GM23248 (cell line): ENCODE measurements around the gene LRATD1.

ENCODE experiments used
- EZH2 ChIP-seq: fragments of 200-600 bp; sonication (generic); IDR thresholded peaks from 2 replicates; pipeline ENCODE4 v1.6.1; 2018; ENCODE audit warnings: antibody characterized with exemption, mild to moderate bottlenecking; ENCODE audit not compliant: insufficient read depth, poor library complexity, severe bottlenecking
- EZH2phosphoT487 ChIP-seq: fragments of 200-600 bp; sonication (generic); IDR thresholded peaks from 2 replicates; pipeline ENCODE4 v1.6.1; 2018; ENCODE audit warnings: antibody characterized with exemption, moderate library complexity, mild to moderate bottlenecking, low read depth; ENCODE audit not compliant: insufficient read depth

GRCh38 chr2:14633461-14634181, 1.1 kb downstream of the LRATD1 start:
- no peak for TF ChIP-seq EZH2
- TF ChIP-seq EZH2phosphoT487, result no peak
